HG02763 (cell line): ENCODE results near the gene USP24.
"Not testable (repeated sequence)": the region's sequence is repeated elsewhere in the genome, so short reads cannot be mapped to it uniquely, and the experiment has no call there.

ENCODE experiments used
- ATAC-seq: cut with Tn5 transposase; IDR thresholded peaks from one replicate; pipeline ENCODE4 v1.9.1; 2021; ENCODE audit warnings: mild to moderate bottlenecking, moderate library complexity; ENCODE audit not compliant: unreplicated experiment

The USP24 gene

DNA sequence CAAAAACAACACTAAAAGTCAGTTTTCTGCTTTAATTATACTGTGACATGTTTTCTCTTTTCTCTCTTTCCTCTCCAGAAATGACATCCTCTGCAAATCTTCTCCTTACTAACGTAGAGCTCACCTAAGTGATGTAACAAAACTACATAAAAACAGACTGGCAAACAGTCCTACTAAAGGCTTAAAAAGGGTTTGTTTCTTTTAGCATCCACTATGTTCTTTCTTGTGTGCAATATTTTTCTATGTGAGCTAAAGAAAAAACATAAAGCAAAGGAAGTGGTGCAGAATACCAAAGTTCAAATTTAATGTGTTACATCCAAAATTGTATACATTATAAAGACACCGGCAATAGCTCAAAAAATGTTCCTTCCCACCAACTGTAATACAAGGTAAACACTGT lies 14.5 kb downstream of the USP24 start:
- no peak for ATAC-seq

DNA sequence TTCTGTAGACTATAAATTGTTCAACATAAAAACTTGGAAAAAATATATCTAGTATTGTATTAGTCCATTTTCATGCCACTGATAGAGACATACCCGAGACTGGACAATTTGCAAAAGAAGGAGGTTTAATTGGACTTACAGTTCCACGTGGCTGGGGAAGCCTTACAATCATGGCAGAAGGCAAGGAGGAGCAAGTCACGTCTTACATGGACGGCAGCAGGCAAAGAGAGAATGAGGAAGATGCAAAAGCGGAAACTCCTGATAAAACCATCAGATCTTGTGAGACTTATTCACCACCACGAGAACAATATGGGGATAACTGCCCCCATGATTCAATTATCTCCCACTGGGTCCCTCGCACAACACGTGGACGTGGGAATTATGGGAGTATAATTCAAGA lies 15.4 kb downstream of the USP24 start:
- not testable (repeated sequence) for ATAC-seq

DNA sequence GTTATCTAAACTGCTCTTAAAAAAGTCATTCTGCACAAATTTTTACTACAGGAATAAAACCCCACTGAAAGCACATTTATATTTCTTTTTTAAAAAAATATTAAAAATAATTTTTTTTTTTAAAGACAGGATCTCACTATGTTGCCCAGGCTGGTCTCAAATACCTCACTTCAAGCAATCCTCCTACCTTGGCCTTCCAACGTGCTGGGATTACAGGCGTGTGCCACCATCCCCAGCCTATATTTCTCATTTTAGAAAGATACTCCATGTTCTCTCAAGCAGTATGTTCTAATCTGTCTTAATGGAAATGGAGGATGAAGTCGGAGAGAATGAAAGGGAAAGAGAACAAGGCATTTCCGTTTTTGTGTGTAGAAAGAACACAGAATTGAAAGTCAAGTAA lies 17.1 kb downstream of the USP24 start:
- no peak for ATAC-seq

DNA sequence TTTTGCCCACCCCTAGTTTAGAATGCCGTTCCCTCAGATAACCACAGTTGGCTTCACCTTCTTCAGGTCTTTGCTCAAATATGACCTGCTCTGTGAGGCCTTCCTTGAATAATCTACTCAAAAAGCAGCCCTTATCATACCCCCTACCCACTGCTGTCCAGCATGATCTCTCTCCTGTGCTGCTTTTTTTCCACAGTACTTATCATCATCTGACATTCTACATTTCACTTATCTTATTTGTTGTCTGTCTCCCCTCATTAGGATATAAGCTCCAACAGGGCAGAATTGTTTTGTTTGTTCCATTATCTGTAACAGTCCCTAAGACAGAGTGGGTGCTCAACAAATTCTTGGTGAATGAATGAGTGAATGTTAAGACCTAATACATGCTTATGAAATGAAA lies 18.1 kb downstream of the USP24 start:
- no peak for ATAC-seq

DNA sequence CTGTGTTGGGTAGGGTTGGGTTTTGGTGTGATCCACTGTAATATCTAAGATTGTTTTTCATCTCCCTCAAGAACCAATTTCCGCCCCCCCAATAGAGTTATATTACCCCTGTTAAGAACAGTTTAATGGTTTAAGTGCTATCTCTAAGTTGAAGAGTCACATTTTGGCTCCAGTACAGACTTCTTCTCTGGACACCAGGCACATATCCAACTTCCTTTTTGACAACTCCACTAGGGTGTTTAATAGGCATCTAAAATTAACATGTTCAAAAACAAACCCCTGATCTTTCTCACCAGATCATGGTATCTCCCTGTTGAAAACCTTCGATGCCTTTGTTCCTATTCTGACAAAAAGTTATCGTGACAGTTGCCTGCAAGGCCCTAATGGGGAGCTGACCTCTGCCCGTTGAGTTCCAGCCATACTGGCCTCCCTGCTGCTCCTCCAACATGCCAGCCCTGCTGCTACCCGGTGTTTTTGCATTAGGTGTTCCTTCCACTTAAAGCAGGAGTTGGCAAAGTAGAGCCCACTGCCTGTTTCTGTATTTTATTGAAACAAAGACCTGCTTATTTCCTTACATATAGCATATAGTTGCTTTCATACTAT lies 18.6 kb downstream of the USP24 start:
- no peak for ATAC-seq

DNA sequence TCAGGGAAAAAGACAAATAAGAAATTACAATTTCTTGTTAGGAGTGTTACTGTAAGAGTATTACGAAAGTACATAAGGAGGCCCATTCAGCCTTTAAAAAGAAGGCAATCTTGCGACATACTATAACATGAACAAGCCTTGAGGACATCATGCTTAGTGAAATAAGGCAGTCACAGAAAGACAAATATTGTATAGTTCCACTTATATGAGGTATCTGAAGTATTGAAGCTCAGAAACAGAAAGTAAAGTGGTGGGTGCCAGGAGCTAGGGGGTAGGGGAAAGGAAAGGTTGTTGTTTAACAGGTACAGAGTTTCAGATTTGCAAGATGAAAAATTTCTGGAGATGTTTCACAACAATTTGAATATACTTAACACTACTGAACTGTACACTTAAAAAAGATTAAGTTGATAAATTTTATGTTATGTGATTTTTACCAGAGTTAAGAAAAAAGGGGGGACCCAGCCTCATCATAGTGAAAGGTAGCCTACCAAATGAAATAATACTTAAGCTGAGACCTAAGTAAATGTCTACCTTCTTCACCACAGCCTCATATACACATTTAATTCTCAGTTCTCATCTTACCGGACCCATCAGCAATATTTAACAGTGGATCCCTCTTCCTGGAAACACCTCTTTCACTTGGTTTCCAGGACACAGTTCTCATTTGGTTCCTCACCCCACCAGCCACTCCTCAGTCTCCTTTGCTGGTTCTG lies 19.5 kb downstream of the USP24 start:
- ATAC-seq, result no peak

DNA sequence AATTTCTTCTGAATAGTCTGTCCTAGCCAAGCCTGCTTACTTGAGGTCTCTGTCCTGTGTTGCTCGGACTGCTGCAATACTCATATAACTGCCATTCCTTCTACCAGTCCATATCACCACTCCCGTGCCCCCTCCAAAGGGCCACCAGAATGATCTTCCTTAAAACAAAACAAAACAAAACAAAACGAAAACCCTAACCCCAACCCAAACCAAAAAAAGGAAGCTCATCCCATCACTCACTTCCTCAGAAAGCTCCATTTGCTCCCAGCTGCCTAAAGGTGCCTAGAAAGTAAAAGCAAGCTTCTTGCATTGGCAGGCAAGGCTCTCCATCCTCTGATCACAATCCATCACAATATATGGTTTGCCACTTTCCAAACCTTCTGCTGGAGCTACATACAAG lies 20.3 kb downstream of the USP24 start:
- ATAC-seq, result no peak

DNA sequence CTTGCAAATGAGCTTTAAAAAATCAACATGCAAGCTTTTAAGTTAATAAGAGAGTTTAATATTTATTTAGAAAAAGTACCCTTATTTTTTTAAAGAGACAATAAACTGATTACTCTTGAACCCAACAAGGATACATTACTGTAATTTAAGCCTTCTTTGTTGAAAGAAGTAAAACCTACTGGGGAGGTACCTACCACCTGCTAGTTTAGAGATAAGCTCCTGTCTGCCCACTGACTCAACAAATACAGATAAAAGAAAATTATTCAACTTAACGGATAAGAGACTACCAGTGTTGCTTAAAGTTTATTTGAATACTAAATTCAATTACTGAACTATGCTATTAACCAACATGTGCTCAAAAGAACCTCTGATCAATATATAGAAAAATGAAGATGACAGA lies 23.1 kb downstream of the USP24 start:
- no peak for ATAC-seq

DNA sequence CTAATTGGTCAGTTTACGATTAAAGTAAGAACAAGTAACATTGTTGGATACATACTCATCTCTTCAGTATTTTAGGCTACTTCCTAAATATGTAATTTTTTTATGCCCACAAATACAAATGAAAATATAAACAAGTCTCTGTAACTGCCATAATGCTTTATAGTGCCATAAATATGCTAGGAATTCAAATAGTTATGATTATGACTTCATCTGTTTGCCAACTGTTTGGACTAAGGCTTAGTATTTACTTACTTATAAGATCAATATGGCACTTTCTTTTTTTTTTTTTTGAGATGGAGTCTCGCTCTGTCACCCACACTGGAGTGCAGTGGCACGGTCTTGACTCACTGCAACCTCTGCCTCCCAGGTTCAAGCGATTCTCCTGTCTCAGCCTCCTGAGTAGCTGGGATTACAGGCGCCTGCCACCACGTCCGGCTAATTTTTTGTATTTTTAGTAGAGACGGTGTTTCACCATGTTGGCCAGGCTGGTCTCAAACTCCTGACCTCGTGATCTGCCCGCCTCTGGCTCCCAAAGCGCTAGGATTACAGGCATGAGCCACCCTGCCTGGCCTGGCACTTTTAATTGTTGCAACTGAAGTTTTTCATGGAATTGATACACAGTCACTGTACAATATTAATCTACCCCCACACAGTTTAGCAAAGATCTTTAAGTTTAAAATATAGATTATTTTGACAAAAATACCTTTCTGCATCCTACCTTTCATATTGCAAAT lies 23.8 kb downstream of the USP24 start:
- not testable (repeated sequence) for ATAC-seq

DNA sequence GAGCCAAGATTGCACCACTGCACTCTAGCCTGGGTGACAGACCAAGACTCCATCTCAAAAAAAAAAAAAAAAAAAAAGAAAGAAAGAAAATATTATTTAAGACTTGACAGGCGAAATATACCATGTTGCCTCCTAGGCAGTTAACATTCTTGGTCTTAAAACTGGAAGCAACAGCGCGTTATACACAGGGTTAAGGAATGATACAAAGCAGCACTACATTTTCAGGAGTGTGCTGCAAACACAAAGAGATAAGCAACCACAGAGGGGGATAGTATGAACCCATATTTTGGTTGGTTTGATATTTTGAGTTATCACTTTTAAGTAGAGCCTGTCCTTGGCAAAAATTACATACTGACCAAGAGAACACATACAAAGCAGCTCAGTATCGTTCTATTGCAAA lies 25.1 kb downstream of the USP24 start:
- no peak for ATAC-seq

DNA sequence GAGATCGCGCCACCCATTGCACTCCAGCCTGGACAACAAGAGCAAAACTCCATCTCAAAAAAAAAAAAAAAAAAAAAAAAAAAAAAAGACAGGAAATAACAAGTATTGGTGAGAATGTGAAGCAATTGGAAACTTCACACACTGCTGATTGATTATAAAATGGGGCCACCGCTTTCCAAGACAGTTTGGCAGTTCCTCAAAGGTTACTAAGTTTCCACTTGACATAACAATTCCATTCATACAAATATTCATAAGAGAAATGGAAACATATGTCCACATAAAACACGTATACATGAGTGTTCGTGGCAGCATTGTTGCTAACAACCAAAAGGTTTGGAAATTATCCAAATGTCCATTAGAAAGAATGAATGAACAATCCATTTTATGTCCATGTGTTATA lies 26.3 kb downstream of the USP24 start:
- ATAC-seq, result no peak

DNA sequence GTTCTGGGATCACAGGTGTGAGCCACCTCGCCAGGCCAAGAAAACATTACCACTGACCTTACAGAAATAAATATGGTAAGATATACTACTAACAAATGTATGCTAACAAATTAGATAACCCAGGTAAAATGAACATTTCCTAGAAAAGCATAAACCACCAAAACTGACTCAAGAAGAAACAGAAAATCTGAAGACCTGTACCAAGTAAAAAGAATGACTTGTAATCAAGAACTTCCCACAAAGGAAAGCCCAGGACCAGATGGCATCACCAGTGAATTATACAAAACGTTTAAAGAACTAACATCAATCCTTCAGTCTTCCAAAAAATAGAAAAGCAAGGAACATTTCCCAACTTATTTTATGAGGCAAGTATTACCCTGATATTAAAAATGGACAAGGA lies 29.3 kb downstream of the USP24 start:
- no peak for ATAC-seq

DNA sequence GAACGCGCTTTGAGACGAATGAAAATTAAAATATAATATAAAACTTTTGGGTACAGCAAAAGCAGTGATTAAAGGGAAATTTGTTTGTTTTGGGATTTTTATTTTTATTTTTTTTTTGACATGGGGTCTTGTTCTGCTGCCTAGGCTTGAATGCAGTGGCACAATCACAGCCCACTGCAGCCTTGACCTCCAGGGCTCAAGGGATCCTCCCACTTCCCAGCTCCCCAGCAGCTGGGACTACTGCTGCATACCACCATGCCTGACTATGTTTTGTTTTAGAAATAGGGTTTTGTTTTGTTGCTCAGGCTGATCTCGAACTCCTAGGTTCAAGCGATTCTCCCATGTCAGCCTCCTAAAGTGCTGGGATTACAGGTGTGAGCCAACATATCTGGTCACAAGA lies 30.3 kb downstream of the USP24 start:
- no peak for ATAC-seq

DNA sequence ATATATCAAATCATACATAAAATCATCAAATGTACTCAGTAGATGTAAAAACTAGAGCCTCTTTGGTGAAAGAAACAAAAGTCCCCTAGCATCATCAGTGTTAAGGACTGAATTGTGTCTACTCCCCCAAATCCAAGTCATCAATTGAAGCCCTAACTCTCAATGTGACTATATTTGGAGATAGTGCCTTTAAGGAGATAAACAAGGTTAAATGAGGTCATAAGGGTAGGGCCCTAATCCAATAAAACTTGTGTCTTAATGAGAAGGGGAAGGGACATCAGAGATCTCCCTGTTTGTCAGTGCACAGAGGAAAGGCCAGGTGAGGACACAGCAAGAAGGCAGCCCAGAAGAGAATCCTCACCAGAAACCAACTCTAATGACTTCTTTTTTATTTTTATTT lies 33.5 kb downstream of the USP24 start:
- ATAC-seq, result no peak

DNA sequence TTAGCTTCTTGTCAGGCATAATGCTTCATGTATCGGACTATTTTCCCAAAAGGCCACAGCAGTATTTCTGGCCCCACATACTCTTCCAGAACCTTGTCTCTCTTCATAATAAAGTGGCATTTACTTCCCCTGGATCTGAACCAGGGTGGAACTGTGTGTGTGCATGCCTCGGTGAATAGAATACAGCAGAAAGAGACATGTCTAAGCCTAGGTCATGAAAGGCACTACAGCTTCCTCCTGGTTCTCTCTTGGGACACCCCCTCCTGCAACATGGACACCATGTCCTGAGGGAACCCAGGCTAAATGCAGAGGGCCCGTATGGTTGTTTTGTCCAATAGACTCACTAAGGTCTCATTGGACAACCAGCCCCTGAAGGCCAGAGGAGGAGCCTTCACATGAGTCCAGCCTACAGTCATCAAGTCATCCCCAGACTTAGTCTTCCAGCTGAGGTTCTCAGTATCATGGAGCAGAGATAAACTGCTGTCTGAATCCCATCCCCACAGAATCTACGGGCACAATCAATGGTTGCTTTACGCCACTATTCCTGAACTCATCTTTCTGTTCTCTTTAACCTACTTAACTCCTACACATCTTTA lies 35.0 kb downstream of the USP24 start:
- ATAC-seq, result no peak

DNA sequence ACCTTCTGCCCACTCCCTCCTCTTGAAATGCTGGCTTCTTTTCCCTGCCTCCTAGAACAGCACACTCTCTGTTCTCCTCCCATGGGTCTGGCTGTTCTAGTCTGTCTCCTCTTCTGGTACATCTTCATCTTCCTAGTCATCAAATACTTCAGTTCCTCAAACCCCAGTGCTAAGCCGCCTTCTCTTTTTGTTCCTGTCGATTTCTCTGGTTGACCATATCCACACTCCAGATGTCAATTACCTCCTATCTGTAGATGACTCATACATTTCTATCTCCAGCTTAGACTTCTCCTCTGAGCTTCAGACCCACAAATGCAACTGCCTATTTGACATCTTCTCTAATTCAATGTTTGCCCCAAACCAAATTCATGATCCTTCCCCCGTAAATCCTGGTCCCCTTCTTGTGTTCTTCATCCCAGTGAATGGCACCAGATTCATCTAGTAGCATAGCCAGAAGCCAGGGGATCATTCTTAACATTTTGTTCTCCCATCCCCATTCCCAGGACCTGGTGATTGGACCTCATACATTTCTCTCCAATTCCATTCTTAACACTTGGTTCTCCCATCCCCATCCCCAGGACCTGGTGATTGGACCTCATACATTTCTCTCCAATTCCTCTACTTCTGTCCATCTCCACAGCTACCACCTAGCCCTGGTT lies 35.9 kb downstream of the USP24 start:
- ATAC-seq, result no peak

DNA sequence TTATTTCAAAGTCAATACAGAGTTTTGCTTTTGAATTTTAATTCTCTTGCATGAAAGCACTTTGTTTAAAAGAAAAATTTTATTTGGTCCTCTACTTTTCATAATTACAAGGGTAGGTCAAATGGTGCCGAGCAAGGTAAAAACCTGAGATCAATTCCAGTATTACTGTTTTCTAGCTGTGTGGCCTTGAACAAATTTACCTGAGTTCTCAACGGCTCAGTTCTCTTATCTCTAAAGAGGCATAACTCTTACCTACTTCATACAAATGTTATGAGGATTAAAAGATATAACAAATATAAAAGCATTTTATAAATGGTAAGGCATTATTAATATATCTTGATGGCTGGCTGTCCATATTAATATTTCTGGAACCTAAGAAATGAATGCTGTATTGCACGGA lies 42.5 kb downstream of the USP24 start:
- no peak for ATAC-seq

DNA sequence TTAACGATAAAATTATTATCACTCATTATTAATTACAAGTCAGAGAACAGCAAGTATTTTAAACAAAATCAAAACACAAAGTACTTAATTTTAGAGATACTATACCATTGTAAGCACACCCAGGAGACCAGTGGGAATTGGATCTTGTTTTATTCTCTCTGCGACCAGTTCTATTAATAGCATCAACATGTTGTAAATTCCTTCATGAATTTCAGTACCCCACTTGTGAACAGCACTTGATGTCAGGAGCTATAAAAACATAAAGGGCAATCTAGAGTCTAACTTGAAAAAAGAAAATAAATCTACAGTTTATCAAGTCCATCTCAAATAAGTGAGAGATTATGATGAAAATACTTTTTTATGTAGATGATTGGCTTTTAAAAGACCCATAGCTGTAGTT lies 42.9 kb downstream of the USP24 start:
- ATAC-seq, result no peak

DNA sequence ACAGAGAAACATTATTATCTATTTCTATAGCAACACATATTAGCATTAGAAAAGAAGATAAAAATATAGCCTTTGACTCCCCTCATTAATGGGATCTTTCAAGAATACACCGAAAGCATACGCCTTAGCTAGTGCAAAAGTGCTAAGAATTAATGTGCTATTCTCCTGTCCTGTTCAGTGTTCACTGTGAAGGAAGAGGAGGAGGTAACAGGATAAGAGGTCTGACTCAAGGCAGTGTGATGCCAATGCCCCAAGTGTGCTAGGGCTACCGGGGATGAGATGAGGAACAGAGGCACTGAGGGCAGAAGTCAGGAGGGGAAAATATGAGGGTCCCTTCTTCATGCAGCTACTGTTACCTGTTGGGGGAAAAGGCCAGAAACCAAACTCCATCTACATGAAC lies 43.5 kb downstream of the USP24 start:
- no peak for ATAC-seq

DNA sequence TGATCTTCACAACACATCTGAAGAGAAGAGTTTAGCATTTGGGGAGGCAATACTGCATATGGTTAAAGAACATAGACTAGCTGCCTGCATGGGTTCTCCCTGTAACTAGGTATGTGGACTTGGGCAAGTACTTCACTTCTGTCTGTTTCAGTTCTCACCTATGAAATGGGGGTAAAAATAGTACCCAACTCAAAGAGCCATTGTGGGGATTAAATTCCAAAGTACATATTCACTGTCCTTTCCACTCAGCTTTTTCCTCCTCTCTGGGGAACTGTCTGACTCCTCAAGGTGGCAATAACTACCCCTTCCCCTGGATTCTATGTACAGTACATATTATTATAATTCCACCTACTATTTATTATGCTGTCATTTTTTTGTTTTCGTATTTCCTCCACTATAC lies 44.7 kb downstream of the USP24 start:
- ATAC-seq, result no peak

DNA sequence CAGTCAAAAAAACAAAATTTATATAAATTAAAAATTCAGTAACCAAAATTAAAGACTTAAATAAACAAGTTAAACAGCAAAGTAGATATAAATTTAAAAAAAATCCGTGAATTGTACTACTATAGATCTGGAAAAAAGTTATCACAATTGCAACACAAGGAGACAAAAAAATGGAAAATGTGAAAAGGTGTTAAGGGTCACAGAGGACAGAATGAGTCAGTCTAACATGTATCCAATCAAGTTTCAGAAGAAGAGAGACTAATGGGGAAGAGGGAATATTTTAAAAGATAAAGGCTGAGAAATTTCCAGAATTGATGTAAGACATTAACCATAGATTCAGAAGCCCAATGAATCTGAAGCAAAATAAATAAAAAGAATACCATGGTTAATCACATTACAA lies 46.0 kb downstream of the USP24 start:
- ATAC-seq, result no peak
